ENCODE measurements around the gene UTP4.

UTP4 gene

DNA sequence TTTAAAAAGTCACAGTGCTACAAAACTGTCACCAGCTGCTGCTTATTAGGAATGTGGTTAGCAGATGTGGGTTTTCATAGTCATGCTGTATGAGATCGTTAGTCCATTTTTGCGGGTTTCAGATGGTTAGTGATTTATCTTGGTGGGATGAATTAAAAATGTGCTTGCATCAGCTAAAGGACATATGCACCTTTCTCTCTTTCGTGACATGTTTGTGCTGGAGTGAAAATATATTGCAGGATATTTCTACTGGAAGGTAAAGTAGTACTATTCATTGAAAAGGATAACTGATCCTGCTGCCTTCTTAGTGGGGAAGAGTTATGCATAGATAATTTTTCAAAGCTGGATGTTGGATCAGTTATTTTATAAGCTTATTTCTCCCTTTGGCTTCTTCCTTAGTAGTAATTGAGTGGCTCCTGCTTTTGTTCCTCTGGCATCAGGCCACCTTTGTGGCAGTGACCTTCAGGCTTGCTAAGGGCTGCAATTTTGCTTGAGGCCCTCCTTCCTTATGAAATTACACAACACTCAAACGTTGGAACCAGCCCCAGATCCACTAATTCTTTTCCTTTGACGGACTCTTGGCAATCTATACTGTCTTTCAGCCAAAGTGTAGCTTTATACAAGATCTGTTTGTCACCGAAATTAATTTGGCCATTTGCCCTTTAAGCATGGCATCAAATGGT is 47.0 kb downstream of the UTP4 start:
- H3K27ac ChIP-seq, result no peak overlapping the region
- TF ChIP-seq, protein P1, sequence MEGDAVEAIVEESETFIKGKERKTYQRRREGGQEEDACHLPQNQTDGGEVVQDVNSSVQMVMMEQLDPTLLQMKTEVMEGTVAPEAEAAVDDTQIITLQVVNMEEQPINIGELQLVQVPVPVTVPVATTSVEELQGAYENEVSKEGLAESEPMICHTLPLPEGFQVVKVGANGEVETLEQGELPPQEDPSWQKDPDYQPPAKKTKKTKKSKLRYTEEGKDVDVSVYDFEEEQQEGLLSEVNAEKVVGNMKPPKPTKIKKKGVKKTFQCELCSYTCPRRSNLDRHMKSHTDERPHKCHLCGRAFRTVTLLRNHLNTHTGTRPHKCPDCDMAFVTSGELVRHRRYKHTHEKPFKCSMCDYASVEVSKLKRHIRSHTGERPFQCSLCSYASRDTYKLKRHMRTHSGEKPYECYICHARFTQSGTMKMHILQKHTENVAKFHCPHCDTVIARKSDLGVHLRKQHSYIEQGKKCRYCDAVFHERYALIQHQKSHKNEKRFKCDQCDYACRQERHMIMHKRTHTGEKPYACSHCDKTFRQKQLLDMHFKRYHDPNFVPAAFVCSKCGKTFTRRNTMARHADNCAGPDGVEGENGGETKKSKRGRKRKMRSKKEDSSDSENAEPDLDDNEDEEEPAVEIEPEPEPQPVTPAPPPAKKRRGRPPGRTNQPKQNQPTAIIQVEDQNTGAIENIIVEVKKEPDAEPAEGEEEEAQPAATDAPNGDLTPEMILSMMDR (IDR thresholded peaks at IDR 0.05; ENCODE audit: low read depth, low read length), result no peak

DNA sequence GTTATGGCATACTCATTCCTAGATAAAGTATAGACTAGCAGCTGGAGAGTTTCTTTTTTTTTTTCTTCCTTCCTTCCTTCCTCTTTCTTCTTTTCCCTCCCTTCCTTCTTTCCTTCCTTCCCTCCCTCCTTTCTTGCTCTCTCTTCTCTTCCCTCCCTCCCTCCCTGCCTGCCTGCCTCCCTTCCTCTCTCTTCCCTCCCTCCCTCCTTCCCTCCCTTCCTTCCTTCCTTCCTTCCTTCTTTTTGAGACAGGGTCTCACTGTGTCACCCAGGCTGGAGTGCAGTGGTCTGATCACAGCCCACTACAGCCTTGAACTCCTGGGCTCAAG is 47.5 kb downstream of the UTP4 start:
- Histone ChIP-seq H3K9me3 (ENCODE audit: severe bottlenecking) (no peaks in the 10 kb centered on the region), H3K27ac (no peak overlapping the region), H3K36me3 (no peaks in the 10 kb centered on the region; the same call in none of the 2 replicates), H3K27me3 (ENCODE audit: insufficient read depth, low read depth, severe bottlenecking) (no peaks in the 10 kb centered on the region), H3K4me3 (ENCODE audit: low read depth, low read length) (no peak overlapping the region)
- TF ChIP-seq, protein P1 (IDR thresholded peaks at IDR 0.05; ENCODE audit: low read depth, low read length), result no peak
- DNase-seq, result no peak

More for the DNA sequence above, 47.0 kb downstream of the UTP4 start:
- DNase-seq, result no peak
- Histone ChIP-seq H3K36me3 (no peaks in the 10 kb centered on the region; the same call in none of the 2 replicates), H3K27me3 (ENCODE audit: insufficient read depth, low read depth, severe bottlenecking) (no peaks in the 10 kb centered on the region), H3K4me3 (ENCODE audit: low read depth, low read length) (no peak overlapping the region), H3K9me3 (ENCODE audit: severe bottlenecking) (no peaks in the 10 kb centered on the region)

DNA sequence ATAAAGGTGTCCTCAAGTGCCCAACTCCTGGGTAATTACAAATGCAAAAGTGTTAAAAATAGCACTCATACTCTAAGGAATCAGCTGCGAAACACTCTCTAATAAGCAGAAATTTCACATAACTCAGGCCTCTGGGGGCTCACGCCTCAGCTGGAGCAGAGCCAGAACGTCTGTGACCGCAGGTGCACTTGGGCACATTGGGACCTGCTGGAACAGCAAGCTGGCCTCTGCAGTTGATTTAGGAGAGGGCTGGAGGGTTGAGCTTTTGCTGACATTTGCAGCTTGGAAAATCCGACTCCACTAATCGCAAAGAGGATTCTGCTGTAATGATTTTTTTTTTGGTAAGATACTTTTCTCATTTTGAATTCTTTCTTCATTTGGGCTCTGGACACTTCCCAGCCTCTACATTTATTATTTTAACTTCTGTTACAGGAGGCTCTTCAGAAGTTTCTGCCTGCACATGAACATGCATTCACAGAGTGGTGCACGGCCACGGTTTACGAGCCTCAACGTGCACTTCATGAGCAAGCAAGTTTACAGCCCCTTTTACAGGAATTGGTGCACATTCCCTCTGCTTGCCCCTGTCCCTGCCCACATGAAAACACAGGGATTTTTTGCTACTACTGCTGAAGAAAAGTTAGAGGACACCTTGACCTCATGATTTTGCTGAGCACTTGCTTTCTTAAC is 50.4 kb downstream of the UTP4 start:
- Histone ChIP-seq H3K36me3 (no peaks in the 10 kb centered on the region; the same call in 1 of the 2 replicates), H3K9me3 (ENCODE audit: severe bottlenecking) (no peaks in the 10 kb centered on the region), H3K27ac (peak overlapping the region; percentile 35), H3K4me3 (ENCODE audit: low read depth, low read length) (no peak overlapping the region), H3K27me3 (ENCODE audit: insufficient read depth, low read depth, severe bottlenecking) (no peaks in the 10 kb centered on the region)
- TF ChIP-seq, protein P1 (IDR thresholded peaks at IDR 0.05; ENCODE audit: low read depth, low read length), result no peak
- peak; percentile 67 for DNase-seq

DNA sequence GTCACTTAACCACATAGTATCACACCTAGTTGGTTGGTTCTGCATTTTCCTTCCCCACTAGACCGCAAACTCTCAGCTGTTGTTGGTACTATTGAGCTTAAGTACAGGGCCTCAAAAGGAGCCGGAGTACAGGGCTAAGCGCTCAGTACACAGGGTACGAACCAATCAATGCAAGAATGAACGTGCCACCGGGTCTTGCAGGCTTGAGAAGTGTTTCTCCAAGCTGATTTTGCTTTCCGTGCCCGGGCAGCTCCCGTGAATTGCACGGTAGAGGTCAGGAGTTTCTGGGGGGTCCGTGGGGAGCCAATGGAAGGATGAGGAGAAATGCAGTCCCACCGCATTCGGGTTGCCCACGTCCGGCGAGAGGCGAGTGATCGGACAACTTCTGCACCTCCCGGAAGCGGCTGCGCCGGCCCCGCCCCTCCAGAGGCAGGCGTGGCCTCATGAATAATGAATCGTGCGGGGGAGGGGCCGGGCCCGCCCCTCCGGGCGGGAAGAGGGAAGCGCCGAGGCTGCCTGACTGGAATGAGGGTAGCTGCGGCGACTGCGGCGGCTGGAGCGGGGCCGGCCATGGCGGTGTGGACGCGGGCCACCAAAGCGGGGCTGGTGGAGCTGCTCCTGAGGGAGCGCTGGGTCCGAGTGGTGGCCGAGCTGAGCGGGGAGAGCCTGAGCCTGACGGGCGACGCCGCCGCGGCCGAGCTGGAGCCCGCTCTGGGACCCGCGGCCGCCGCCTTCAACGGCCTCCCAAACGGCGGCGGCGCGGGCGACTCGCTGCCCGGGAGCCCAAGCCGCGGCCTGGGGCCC is 54.4 kb downstream of the UTP4 start, which contains the start of gene SNTB2:
SNTB2 (plus strand) TSS at position 523 of the 804 bp plus-strand sequence; CDS start at position 526, 3 bp downstream.
- H3K27ac ChIP-seq, result peak within 1 kb of the TSS; percentile 93
- no peaks in the 10 kb centered on the region for H3K9me3 ChIP-seq (ENCODE audit: severe bottlenecking)
- peaks cover 3% of the 10 kb centered on the region for H3K36me3 ChIP-seq
- DNase-seq, result peak; percentile 94
- H3K27me3 ChIP-seq (ENCODE audit: insufficient read depth, low read depth, severe bottlenecking), result no peaks in the 10 kb centered on the region
- peak within 1 kb of the TSS; percentile 79 for H3K4me3 ChIP-seq (ENCODE audit: low read depth, low read length)
- TF ChIP-seq, protein P1 (IDR thresholded peaks at IDR 0.05; ENCODE audit: low read depth, low read length), result no peak

DNA sequence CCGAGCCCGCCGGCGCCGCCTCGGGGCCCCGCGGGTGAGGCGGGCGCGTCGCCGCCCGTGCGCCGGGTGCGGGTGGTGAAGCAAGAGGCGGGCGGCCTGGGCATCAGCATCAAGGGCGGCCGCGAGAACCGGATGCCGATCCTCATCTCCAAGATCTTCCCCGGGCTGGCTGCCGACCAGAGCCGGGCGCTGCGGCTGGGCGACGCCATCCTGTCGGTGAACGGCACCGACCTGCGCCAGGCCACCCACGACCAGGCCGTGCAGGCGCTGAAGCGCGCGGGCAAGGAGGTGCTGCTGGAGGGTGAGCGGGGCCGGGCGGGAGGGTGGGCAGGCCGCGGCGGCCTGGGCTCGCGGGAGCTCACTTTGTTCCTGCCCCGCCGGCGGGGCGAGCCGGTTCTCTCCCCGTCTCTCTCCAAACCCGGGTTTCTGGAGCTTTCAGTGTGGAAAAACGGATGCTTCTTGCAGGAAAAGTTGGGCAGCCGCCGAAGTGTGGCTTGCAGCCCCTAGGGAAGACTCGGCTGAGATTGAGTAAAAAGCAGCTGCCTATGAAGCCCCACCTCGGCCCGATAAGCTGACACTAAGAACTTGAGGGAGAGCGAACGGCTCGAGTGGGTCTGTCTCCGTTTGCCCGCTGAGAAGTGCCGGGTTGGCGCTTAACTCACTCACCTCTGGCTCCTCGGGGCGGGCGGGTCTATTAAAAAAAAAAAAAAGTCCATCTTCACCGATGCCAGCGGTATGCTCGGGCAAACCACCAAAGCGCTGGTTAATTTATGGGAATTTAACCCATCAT is 55.2 kb downstream of the UTP4 start:
- Histone ChIP-seq H3K4me3 (ENCODE audit: low read depth, low read length) (peak overlapping the region; percentile 79), H3K27me3 (ENCODE audit: insufficient read depth, low read depth, severe bottlenecking) (no peaks in the 10 kb centered on the region), H3K36me3 (peaks cover 3% of the 10 kb centered on the region), H3K27ac (peak overlapping the region; percentile 93), H3K9me3 (ENCODE audit: severe bottlenecking) (no peaks in the 10 kb centered on the region)
- TF ChIP-seq, protein P1 (IDR thresholded peaks at IDR 0.05; ENCODE audit: low read depth, low read length), result no peak
- DNase-seq, result peak; percentile 62
